ENCODE results near the gene SULT1C2.
"Not testable (repeated sequence)": the region's sequence is repeated elsewhere in the genome, so short reads cannot be mapped to it uniquely, and the experiment has no call there.

DNA sequence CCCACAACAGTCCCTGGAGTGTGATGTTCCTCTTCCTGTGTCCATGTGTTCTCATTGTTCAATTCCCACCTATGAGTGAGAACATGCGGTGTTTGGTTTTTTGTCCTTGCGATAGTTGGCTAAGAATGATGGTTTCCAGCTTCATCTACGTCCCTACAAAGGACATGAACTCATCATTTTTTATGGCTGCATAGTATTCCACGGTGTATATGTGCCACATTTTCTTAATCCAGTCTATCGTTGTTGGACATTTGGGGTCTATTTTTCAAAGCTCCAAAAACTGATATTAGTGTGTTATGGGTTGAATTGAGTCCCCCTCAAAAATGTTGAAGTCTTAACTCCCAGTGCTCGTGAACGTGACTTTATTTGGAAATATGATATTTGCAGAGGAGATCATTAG is 4.1 kb upstream of the SULT1C2 start:
- TF ChIP-seq EZH2 (IDR thresholded peaks at IDR 0.05; ENCODE audit: borderline replicate concordance, insufficient read depth, low read depth, low read length, poor library complexity, severe bottlenecking), result not testable (repeated sequence)
- TF ChIP-seq, protein P1, sequence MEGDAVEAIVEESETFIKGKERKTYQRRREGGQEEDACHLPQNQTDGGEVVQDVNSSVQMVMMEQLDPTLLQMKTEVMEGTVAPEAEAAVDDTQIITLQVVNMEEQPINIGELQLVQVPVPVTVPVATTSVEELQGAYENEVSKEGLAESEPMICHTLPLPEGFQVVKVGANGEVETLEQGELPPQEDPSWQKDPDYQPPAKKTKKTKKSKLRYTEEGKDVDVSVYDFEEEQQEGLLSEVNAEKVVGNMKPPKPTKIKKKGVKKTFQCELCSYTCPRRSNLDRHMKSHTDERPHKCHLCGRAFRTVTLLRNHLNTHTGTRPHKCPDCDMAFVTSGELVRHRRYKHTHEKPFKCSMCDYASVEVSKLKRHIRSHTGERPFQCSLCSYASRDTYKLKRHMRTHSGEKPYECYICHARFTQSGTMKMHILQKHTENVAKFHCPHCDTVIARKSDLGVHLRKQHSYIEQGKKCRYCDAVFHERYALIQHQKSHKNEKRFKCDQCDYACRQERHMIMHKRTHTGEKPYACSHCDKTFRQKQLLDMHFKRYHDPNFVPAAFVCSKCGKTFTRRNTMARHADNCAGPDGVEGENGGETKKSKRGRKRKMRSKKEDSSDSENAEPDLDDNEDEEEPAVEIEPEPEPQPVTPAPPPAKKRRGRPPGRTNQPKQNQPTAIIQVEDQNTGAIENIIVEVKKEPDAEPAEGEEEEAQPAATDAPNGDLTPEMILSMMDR (IDR thresholded peaks at IDR 0.05), result not testable (repeated sequence)
